ENCODE measurements around the gene USF2. TPM values are rescaled to one million over a fixed set of nuclear protein-coding genes. Genes with fewer than 3 reads are reported as not detected.

USF2 gene
- total RNA-seq, 4 donors from 2014 or later: 98.5 to 172 (median 128) TPM

DNA sequence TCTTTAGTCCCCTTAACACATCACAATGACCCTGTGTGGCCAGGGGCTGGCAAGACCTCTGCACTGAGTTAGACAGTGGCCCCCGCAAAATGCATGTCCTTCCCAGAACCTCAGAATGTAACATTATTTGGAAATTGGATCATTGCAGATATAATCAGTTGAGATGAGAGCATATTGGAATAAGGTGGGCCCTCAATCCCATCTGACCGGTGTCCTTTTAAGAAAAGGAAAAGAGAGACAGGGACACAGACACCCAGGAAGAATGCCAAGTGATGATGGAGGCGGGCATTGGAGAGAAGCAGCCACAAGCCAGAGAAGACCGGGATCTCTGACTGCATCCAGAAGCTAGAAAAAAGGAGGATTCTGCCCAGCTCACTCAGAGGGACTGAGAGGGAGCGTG lies 42.0 kb upstream of the USF2 start:
- 85 to 87% methylated on average over 5 of the region's 5 CpGs for WGBS, 2 donors
- Histone ChIP-seq H3K27ac (no peak overlapping the region), H3K4me3 (no peak overlapping the region), H3K9me3 (peaks cover 0 to 7% (median 0%) of the 10 kb centered on the region in 4 donors), H3K27me3 (no peaks in the 10 kb centered on the region), H3K4me1 (no peaks in the 10 kb centered on the region), H3K36me3 (no peaks in the 10 kb centered on the region)
- DNase-seq (ENCODE audit: low spot score in 2 of 2): no peak
- no peak for TF ChIP-seq EP300 (IDR thresholded peaks at IDR 0.05)
- TF ChIP-seq, protein P1, sequence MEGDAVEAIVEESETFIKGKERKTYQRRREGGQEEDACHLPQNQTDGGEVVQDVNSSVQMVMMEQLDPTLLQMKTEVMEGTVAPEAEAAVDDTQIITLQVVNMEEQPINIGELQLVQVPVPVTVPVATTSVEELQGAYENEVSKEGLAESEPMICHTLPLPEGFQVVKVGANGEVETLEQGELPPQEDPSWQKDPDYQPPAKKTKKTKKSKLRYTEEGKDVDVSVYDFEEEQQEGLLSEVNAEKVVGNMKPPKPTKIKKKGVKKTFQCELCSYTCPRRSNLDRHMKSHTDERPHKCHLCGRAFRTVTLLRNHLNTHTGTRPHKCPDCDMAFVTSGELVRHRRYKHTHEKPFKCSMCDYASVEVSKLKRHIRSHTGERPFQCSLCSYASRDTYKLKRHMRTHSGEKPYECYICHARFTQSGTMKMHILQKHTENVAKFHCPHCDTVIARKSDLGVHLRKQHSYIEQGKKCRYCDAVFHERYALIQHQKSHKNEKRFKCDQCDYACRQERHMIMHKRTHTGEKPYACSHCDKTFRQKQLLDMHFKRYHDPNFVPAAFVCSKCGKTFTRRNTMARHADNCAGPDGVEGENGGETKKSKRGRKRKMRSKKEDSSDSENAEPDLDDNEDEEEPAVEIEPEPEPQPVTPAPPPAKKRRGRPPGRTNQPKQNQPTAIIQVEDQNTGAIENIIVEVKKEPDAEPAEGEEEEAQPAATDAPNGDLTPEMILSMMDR (IDR thresholded peaks at IDR 0.05): no peak
- TF ChIP-seq POLR2A (IDR thresholded peaks at IDR 0.05): no peak

DNA sequence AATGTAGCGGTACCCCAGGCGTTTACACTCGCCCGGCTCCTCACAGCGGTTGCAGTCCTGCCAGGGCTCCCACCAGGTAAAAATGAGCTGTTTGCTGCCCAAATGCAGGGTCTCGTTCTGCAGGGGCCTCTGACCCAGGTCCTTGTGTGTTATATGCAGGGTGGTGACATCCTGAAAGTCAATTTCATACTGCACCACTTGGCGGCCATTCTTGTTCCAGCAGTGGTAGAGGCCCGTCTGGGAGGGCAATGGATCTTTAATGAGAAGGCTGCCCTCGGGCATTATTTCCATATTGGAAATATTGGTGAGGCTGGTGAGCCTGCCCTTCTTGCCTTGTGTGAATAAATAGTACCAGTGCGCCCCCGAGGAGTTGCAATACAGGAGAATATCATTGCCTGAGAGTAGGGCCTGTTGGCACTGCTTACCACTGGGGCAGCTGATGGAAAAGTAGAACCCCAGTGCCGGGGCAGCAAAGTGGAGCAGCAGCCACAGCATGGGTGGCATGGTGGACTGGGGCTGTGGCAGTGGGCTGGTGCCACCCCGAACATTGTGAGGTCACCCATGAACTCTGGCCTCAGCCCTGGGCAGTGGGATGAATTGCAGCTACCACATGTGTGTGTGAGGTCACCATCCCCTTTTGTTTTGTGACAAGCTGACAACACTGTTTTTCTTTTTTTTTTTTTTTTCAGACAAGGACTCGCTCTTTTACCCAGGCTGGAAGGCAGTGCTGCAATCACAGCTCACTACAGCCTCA lies 40.4 kb upstream of the USF2 start, which contains the start of gene FAM187B:
Gene FAM187B (minus strand): TSS at position 563 of the 754 bp plus-strand sequence. CDS start 59 bp downstream, at position 504.
- no peaks in the 10 kb centered on the region for H3K4me1 ChIP-seq
- WGBS, 2 donors: 78 to 81% methylated on average over 14 of the region's 14 CpGs
- H3K4me3 ChIP-seq: no peak within 1 kb of the TSS
- no peak for DNase-seq (ENCODE audit: low spot score in 2 of 2)
- H3K36me3 ChIP-seq: no peaks in the 10 kb centered on the region
- no peaks in the 10 kb centered on the region for H3K9me3 ChIP-seq
- no peak within 1 kb of the TSS for H3K27ac ChIP-seq
- TF ChIP-seq EP300 (IDR thresholded peaks at IDR 0.05) (no peak), POLR2A (IDR thresholded peaks at IDR 0.05) (no peak)
- TF ChIP-seq, protein P1 (IDR thresholded peaks at IDR 0.05): no peak
- no peaks in the 10 kb centered on the region for H3K27me3 ChIP-seq

DNA sequence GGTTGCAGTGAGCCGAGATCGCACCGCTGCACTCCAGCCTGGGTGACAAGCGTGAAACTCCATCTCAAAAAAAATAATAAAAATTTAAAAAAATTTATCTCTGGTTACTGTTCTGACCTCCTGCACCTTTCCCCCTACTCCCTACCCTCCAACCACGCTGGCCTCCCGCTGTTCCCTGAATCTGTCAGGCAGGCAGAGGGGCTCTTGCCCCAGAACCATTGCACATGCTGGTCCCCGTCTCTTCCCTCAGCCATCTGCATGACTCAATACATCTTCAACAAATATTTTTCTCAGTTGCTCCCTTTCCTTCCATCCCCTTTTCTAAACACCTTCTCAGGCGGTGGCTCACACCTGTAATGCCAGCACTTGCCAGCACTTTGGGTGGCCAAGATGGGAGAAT lies 39.2 kb upstream of the USF2 start:
- Histone ChIP-seq H3K9me3 (no peaks in the 10 kb centered on the region), H3K36me3 (no peaks in the 10 kb centered on the region), H3K4me1 (no peaks in the 10 kb centered on the region), H3K27ac (no peak overlapping the region), H3K27me3 (no peaks in the 10 kb centered on the region), H3K4me3 (no peak overlapping the region)
- WGBS, 2 donors: 91% methylated on average over 8 of the region's 8 CpGs
- no peak for DNase-seq (ENCODE audit: low spot score in 2 of 2)
- TF ChIP-seq EP300 (IDR thresholded peaks at IDR 0.05) (no peak), POLR2A (IDR thresholded peaks at IDR 0.05) (no peak)
- TF ChIP-seq, protein P1 (IDR thresholded peaks at IDR 0.05): no peak

DNA sequence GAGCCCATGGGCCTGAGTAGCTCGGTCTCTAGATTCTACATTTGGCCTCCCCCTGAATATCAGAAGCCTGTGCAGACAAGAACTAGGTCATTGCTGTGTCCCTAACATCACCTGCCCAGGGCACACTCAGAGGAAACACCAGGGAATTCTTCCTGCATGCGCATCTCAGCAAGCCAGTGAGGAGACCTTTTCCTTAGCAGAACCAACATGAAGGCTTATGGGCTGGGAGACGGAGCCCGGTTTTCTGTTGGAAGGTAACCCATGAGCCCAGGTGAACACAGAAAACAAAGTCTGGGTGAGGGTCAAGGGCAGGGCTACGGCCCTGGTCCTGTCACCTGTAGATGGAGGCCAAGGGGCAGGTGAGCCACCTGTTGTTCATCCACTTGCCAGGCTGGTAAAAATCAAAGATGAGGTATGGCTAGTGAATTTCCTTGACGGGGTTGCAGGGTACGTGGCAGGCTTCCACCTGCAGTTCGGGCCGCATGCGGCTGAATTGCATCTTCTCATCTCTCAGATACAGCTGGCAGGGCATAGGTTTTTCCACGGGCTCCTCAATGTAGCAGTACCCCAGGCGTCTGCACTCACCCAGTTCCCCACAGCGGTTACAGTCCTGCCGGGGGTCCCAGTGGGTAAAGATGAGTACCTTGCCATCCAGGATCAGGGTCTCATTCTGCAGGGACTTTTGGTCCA lies 36.7 kb upstream of the USF2 start:
- 86 to 87% methylated on average over 14 of the region's 14 CpGs for WGBS, 2 donors
- Histone ChIP-seq H3K27me3 (no peaks in the 10 kb centered on the region), H3K9me3 (no peaks in the 10 kb centered on the region), H3K4me3 (no peak overlapping the region), H3K27ac (no peak overlapping the region), H3K4me1 (no peaks in the 10 kb centered on the region), H3K36me3 (no peaks in the 10 kb centered on the region)
- TF ChIP-seq POLR2A (IDR thresholded peaks at IDR 0.05): no peak
- no peak for TF ChIP-seq EP300 (IDR thresholded peaks at IDR 0.05)
- TF ChIP-seq, protein P1 (IDR thresholded peaks at IDR 0.05): no peak
- no peak for DNase-seq (ENCODE audit: low spot score in 2 of 2)

DNA sequence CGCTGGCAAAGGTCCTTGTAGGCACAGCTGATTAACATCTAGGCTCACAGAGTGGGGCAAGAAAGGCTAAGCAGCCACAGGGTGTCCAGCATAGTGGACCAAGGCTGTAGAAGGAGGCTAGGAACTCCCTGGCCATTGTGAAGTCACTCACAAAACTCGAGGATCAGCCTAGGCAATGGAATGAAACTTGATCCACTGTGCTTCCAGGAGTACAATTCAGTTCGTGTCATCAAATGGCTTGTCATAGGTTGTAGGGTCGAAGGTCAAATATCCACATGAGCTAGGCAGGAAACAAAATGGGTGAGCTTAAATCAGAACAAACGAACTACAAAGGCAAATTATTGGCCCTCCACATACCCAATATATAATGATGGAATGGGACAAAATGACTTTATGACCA lies 35.9 kb upstream of the USF2 start:
- 49 to 51% methylated on average over 5 of the region's 5 CpGs for WGBS, 2 donors
- H3K4me1 ChIP-seq: no peaks in the 10 kb centered on the region
- DNase-seq (ENCODE audit: low spot score in 2 of 2): no peak
- H3K36me3 ChIP-seq: no peaks in the 10 kb centered on the region
- TF ChIP-seq EP300 (IDR thresholded peaks at IDR 0.05) (no peak), POLR2A (IDR thresholded peaks at IDR 0.05) (no peak)
- TF ChIP-seq, protein P1 (IDR thresholded peaks at IDR 0.05): no peak
- H3K27me3 ChIP-seq: no peaks in the 10 kb centered on the region
- no peak overlapping the region for H3K4me3 ChIP-seq
- H3K9me3 ChIP-seq: no peaks in the 10 kb centered on the region
- H3K27ac ChIP-seq: no peak overlapping the region
